GM18505 (cell line): ENCODE measurements around the gene SBF2.

Experiments used
- ATAC-seq: cut with Tn5 transposase; IDR thresholded peaks from one replicate; pipeline ENCODE4 v1.9.1; 2021; ENCODE audit not compliant: unreplicated experiment
- POLR2A ChIP-seq: IDR thresholded peaks from 4 replicates; pipeline ENCODE4 v1.6.1; 2011; ENCODE audit warnings: borderline replicate concordance; ENCODE audit not compliant: insufficient read depth, insufficient read length; ENCODE audit errors: extremely low read depth

SBF2 gene

GRCh38 chr11:9888938-9889337 is 405.1 kb downstream of the SBF2 start:
- no peak for TF ChIP-seq POLR2A
- ATAC-seq: no peak

GRCh38 chr11:9887472-9887871 is 406.5 kb downstream of the SBF2 start:
- ATAC-seq: no peak
- no peak for TF ChIP-seq POLR2A

DNA sequence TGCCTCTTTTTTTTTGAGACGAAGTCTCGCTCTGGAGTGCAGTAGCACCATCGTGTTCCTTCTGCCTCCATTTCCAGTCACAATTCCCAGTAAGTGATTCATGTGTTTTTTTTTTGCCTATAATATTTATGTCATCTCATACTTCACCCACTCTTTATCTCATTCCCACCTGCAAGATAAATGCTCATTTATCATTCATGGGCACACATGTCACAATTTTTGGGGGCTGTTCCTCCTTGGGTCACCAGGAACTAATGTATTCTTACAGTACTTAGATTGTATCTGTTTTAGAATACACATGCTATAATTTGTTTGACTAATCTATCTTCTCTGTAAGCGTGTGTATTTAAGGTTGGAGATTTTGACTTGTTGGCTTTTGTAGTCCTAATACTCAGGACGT is 407.4 kb downstream of the SBF2 start:
- no peak for TF ChIP-seq POLR2A
- no peak for ATAC-seq

- no peak for TF ChIP-seq POLR2A
These were observed 409.4 kb downstream of the SBF2 start for GRCh38 chr11:9884601-9885000.

GRCh38 chr11:9880657-9881056 is 413.4 kb downstream of the SBF2 start:
- TF ChIP-seq POLR2A: no peak
- ATAC-seq: no peak

More at GRCh38 chr11:9884601-9885000, 409.4 kb downstream of the SBF2 start:
- ATAC-seq: no peak

DNA sequence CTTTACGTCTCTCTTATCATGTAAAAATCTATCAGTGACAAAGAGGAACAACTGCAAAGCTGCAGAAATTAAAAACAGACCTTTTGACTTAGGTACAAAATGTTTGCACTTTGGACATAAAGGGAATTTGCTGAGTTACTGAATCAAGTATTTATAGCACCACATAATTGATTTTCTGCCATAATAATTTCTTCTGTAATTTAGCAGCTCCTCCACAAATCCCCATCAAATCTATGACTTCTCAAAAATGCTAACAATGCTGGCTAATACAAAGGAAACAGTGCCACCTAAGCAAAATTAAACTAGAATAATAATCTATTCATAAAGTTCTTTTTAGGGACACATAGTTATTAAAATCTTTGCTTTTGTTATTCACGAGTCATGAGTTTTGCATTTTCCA is 415.1 kb downstream of the SBF2 start:
- ATAC-seq: no peak
- no peak for TF ChIP-seq POLR2A

GRCh38 chr11:9876331-9876730 is 417.7 kb downstream of the SBF2 start:
- no peak for TF ChIP-seq POLR2A
- ATAC-seq: no peak

DNA sequence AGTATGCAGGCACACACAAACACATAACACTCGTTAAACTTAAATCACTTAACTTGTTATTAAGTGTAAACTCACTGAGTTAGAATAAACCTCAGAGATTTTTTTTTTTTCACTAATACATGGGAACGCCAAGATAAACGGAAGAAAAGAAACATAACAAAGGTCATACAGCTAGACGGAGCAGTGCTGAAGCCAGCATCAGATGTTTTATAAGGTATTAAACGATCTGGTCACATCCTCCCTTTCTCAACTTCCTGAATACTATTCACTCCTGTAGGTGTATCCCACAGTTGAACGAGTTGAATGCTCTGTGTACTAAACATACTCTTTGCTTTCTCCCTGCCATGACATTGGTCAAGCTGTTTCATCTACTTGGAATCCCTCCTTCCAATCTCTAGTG is 418.2 kb downstream of the SBF2 start:
- no peak for ATAC-seq
- TF ChIP-seq POLR2A: no peak

DNA sequence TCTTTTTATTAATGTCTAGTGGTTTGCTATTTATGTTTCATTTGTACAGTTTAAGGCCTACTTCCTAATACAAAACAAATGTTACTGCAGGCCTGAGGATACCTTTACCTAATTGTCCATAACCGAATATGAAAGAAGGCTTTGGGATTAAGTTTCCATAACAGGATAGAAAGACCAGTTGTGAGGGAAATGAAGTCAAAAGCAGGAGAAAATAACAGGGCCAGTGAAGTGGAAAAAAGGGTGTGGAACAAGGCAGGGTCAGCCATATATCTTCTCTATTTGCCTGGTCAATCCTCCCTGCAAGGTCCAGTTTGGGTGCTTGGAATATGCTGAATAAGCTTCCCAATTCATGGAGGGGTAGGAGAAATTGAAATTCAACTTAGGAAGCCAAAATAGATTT is 418.6 kb downstream of the SBF2 start:
- no peak for ATAC-seq
- TF ChIP-seq POLR2A: no peak

DNA sequence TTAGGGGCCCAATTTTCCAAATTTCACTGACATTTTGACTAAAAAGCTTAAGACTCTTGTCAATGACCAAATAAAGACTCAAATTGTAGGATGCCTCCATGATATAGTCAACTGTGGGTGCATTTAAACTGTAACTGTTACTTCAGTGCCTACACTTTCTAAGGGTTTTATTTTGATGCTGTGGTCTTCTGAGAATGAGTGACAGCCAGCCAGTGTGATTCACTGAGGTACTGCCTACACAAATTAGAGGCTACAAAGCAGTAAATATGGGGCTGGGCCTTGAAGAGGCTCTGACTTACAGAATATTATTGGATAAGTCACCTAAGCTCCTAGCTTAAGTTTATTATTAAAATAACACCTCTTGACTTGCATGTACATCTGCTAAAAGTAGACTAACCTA is 419.6 kb downstream of the SBF2 start:
- TF ChIP-seq POLR2A: no peak
- no peak for ATAC-seq

DNA sequence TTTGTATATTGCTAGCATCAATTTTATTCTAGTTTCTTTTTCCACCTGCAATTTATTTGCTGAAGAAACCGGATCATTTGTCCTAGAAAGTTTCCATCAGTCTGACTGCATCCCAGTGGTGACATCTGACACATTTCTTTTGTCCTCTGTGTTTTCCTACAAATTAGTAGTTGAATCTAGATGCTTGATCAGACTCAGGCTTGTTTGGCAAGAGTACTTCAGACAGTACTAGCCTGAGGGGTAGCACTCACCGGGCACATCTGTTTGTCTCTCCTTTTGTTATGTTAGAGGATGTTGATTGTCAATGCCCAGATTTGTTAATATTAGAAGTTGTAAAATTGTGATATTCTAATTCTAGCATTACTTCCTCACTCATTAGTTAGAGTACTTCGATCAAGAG is 425.4 kb downstream of the SBF2 start:
- ATAC-seq: no peak

DNA sequence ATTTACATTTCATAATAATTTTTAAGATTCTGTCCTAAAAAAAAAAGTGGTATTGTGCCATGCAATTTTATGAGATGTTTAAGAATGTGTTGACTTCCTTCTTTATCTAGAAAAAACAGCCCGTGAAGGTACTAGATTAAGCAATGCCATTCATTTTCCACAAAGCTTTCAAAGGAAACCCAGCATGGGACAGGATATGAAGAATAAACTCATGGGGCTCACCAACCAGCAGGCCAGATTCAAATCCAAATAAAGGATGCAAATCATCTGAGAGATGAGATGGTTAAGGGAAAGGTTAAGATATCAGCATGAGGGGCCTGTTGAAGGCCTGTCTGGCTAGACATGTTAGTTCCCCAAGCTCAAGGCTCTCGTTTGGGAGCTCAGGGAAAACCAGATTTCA is 431.0 kb downstream of the SBF2 start:
- TF ChIP-seq POLR2A: no peak
- no peak for ATAC-seq

More for the DNA sequence above, 425.4 kb downstream of the SBF2 start:
- TF ChIP-seq POLR2A: no peak

DNA sequence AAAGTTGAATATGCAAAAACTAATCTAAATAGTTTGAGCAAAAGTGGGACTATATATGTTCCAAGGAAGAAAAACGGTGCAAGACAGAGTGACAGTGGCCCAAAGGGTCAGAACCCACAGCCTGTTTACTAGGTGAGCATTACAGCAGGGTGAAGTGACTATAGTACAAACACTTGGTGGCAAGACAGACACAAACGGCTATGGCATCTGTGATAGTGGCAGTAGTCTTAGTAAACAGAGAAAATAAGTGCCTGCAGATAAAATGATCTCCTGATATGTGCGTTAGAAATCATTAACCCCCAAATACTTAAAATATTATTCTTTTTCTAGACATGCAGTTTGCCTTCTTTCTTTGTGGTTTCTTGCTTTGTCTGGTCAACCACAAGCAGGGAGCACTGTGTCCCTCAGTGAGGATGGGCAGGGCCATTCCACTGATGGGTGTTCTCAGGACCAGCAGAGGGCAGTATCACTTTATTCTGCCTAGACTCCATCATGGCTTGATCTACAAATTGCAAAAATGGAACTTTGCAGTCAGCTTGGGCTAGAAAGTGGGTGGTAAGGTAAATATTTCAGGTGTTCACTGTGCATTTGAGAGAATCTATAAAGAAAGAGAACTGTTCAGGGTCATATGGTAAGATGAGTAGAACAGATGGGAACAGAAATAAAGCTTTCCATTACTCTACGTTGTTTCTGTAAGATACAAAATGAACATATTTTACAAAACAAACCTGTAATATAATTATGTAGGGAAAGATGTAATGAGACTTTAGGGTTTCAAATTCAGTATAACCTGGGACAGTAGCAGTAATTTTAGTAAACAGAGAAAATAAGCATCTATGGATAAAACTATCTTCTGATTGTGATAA is 431.9 kb downstream of the SBF2 start:
- TF ChIP-seq POLR2A: no peak

DNA sequence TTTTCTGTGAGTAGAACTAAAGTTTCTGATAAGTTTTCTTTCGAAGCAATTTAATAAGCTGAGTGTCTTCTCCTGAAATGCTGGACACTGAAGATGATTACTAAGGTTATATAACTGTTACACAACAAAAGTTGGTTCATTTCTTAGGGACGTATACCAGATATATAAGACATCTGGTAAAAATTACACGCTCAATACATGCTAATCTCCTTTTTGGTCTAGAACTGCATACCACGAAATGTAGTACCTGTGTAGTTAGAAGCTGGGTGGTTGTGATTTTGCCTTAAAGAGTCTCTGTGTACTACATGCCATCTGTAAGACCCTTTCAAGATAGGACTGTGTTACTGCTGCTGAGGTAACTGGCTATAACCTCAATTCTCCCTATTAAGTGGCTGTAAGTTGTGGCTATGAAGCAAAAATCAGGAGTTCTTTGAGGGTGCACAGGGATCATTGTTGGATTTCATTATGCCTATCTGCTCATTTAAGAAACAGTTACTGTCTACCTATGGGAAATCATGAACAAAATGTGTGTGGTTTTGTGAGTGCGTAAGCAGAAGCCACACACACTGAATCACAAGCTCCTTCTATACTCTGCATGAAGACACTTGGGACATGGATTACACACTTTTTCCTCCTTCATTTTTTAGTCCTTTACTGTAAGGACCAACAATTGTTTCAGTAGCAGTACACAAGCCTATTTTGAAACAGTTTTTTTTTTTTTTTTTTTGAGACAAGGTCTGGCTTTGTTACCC is 434.3 kb downstream of the SBF2 start:
- TF ChIP-seq POLR2A: no peak
- ATAC-seq: no peak

More for the DNA sequence above, 431.9 kb downstream of the SBF2 start:
- ATAC-seq: peak; percentile 68
